GM18519 (cell line): ENCODE measurements around the gene B3GNT3.
"Not testable (repeated sequence)": the region's sequence is repeated elsewhere in the genome, so short reads cannot be mapped to it uniquely, and the experiment has no call there.

Source experiments
- ATAC-seq: cut with Tn5 transposase; IDR thresholded peaks from one replicate; pipeline ENCODE4 v1.9.1; 2021; ENCODE audit warnings: mild to moderate bottlenecking, moderate library complexity; ENCODE audit not compliant: unreplicated experiment, low FRiP score

Gene B3GNT3

GRCh38 chr19:17766543-17767131 lies 28.3 kb upstream of the B3GNT3 start:
- no peak for ATAC-seq

GRCh38 chr19:17767559-17767958 lies 27.4 kb upstream of the B3GNT3 start:
- ATAC-seq: no peak

GRCh38 chr19:17770613-17771012 lies 24.3 kb upstream of the B3GNT3 start:
- no peak for ATAC-seq

- ATAC-seq: no peak
Observed at GRCh38 chr19:17772172-17772571, 22.8 kb upstream of the B3GNT3 start.

GRCh38 chr19:17775245-17775927 lies 19.6 kb upstream of the B3GNT3 start:
- ATAC-seq: no peak

- ATAC-seq: peak; percentile 41
Observed at GRCh38 chr19:17775991-17776803, 18.7 kb upstream of the B3GNT3 start.

- ATAC-seq: not testable (repeated sequence)
Observed at GRCh38 chr19:17777840-17778239, 17.1 kb upstream of the B3GNT3 start.

GRCh38 chr19:17778251-17778967 lies 16.5 kb upstream of the B3GNT3 start:
- ATAC-seq: no peak

GRCh38 chr19:17778968-17779929 lies 15.7 kb upstream of the B3GNT3 start:
- ATAC-seq: no peak

- ATAC-seq: no peak
Observed at GRCh38 chr19:17780781-17781180, 14.2 kb upstream of the B3GNT3 start.

- ATAC-seq: not testable (repeated sequence)
Observed at GRCh38 chr19:17783721-17784120, 11.2 kb upstream of the B3GNT3 start.

- ATAC-seq: no peak
Observed at GRCh38 chr19:17784201-17785008, 10.5 kb upstream of the B3GNT3 start.

GRCh38 chr19:17787274-17787913 lies 7.5 kb upstream of the B3GNT3 start:
- no peak for ATAC-seq

- ATAC-seq: no peak
Observed at GRCh38 chr19:17788632-17789031, 6.3 kb upstream of the B3GNT3 start.

- ATAC-seq: no peak
Observed at GRCh38 chr19:17790059-17790780, 4.7 kb upstream of the B3GNT3 start.

GRCh38 chr19:17794412-17794730 lies 567 bp upstream of the B3GNT3 start:
- no peak for ATAC-seq

GRCh38 chr19:17795495-17795856 lies 538 bp downstream of the B3GNT3 start:
- no peak for ATAC-seq
